Measurements from ENCODE around the gene C6orf132.

Gene C6orf132

GRCh38 chr6:42104095-42104803 is 38.2 kb downstream of the C6orf132 start:
- DNase-seq, result no peak

DNA sequence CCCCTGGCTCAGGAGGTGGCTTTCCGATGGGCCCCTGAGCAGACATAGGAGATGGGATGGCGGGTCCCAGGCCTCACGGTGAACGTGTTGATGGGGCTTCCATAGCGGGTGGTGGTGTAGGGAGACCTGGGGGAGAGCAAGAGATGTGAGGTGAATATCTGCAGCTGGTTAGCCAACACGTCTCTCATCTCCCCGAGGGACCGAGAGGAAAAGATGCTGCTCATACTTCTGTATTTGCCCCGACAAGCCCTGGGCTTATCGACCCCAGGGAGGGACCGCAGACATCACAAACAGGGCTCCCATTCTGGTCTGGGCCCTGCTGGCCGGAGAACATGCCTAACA is 38.7 kb downstream of the C6orf132 start:
- DNase-seq, result no peak

- DNase-seq, result no peak
These were observed 39.2 kb downstream of the C6orf132 start for GRCh38 chr6:42103216-42103615.

- DNase-seq, result peak; percentile 15
These were observed 41.2 kb downstream of the C6orf132 start for GRCh38 chr6:42101186-42101657.

DNA sequence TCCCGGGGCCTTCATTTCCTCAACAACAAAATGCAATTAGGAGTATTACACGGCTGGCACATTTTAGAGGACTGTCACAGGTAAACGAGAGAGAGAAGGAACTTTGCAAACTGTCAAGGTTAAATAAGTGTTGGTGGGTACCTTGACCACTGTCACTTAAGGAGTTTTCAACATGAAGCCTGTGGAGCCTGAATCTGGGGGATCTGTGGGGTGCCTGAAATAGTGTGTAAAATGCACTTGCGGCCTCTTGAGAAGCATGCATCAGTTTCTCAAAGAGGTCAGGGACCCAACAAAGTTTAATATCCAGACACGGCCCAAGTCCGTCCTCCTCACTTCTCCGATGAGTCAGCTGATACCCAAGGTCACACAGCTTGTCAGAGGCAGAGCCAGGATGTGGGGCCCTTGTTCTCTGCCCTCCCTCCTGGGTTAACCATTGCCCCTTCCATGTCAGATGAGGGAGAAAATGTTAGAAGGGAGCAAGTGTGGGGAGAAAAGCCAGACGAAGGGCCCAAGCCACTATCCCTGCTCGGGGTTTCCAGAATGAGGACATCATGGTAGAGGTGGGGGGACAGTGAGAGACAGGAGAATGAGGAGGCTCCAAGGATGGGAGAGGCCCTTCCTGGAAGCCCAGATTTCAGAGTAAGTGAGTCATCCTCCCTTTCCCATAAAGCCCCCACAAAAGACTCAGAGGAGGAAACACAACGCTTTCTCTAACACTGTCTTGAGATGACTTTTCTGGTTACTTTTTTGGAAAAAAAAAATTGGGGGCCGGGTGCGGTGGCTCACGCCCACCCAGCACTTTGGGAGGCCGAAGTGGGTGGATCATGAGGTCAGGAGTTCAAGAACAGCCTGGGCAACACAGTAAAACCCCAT is 42.2 kb downstream of the C6orf132 start:
- DNase-seq, result no peak

GRCh38 chr6:42099340-42100028 is 42.9 kb downstream of the C6orf132 start:
- DNase-seq, result no peak

DNA sequence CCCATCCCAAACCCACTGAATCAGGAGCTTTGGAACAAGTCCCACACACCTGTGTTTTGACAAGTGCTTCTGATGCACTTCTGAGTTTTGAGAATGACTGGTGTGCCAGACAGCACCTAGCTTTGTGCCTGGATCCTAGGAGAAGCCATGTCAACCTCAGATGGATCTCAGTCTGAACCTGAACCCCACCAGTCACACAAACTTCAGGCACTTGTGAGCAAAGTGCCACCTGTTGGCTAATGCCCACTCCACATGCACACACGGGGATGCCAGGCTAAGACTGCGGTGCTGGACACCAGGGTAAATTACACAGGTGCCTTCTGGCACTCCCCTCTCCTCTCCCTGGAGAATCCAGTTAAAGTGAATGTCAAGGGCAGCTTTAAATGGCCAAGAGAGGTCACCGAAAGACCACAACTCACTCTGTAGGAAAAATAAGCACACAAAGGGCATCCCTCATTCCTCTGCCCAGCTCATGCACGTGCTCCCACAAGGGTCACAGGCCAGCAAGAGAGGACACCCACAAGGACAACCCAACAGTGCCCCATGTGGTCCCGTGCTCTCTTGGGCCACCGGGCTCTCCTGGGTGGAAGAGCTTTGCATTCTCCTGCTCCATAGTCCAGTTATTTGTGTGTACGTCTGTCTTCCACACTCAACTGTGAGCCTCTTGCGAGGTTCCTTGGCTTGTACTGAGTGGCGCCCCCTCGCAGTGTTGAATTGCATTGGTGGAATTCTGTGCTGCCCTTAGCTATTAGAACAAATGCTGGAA is 46.5 kb downstream of the C6orf132 start:
- no peak for DNase-seq

GRCh38 chr6:42095094-42095493 is 47.3 kb downstream of the C6orf132 start:
- DNase-seq, result no peak

DNA sequence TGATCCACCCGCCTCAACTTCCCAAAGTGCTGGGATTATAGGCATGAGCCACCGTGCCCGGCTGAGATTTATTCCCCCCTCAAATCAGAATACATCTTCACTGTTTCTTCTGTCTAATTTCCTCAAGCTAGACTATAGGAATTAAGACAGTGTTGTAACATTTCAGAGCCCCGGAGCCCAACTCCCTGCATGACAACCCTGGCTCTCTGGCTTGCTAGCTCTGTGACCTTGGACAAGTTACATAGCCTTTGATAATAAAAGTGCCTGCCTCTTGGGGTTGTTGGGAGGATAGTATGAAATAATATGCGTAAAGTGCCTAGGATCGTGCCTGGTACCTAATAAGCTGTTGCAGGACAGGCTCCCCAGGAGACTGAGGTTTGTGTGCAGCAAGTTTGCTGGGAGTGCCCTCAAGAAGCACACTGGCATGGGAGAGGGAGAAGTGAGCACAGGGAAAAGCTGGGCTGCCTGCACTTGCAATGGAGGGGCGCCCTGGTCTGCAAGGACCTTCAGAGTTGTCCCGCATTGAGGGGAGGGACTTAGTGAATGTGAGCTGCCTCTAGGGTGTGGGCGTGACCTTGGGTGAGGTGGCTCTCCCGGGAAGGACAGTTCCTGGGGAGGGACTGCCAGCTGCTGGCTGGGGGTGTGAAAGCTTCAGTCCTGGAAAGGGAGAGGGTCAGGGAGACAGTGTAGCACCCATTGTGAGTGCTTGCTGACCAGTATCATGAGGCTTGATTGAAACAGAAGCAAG is 48.7 kb downstream of the C6orf132 start:
- DNase-seq, result peak; percentile 44

DNA sequence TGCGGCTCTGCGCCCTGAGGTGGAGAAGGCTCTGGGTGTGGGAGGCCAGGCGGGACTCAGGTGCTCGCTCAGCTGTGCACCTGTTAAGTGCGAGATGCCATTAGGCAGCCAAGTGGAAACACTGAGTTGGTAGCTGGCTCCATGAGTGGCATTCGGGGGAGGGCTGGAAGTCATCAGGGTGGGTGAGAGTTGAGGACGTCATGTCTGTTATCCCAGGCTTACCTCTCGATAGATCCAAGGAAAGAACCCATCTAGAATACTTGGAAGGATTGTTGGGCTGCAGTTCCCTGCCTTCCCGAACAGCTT is 50.7 kb downstream of the C6orf132 start:
- no peak for DNase-seq

- DNase-seq, result no peak
These were observed 51.4 kb downstream of the C6orf132 start for GRCh38 chr6:42090819-42091717.

- DNase-seq, result no peak
These were observed 54.3 kb downstream of the C6orf132 start for GRCh38 chr6:42088101-42088591.

DNA sequence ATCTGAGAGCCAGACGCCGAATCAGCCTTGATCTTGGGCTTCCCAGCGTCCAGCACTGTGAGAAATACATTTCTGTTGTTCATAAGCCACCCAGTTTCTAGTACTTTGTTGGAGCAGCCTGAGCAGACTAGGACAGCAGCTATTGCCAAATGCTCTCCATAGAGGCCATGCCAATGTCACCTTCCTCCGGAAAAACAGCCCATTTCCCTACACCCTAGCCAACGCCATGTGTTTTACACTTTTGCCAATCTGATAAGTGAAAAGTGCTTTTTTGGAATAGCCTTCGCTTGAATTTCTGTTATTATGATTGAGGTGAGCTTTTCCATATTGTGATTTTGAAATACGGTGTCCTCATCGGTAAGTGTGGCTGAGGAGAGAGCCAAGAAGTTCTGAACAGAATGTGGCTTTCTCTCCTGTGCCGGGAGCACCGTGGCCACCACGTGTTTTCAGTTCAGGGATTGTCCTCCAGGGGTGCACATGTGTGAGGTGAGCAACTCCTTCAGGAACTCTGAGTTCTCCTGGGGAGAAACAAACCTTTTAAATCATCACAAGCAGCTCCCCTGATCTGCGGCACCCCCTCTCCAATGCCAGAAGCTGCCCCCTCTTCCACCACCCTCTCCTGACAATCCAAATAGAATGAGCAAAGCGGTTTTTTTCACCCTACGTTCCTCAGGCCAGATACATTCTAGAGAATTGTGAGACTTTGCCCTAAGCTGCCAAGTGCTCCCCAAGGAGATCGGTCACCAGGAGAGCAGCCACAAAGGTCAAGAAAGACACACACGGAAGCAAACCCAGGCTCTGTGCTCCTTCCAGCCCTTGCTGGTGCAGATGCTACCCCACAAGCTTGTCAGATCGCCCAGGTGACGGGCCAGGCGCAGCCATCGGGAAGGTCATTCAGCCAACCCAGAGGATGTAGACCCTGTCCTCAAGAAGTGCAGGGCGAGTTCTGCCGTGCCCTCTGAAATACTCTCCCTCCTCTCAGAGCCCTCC is 56.1 kb downstream of the C6orf132 start:
- peak; percentile 31 for DNase-seq

GRCh38 chr6:42084889-42085288 is 57.5 kb downstream of the C6orf132 start:
- DNase-seq, result no peak

- no peak for DNase-seq
These were observed 58.9 kb downstream of the C6orf132 start for GRCh38 chr6:42083530-42083929.

DNA sequence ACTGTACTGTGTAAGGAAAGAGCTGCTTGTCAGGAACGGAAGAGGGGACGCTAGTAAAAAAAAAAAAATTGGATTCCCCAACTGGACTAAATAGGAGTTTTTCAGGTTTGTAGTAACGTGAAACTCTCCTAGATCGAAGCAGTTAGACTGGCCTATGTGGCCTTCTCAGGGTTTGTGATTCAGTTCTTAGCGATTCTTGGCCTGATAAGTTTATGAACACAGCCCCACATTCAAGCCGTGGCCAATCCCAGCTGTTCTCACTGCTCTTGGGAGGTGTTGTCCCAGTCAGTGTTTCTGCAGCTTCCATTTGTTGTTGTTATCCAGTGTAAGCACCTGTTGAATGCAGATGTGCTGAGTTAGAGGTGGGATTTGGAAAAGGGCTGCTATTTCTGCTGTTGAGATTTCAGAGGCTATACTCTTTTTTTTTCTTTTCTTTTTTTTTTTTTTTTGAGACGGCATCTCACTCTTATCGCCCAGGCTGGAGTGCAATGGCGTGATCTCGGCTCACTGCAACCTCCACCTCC is 62.4 kb downstream of the C6orf132 start:
- no peak for DNase-seq

- DNase-seq, result no peak
These were observed 64.0 kb downstream of the C6orf132 start for GRCh38 chr6:42078386-42078785.

DNA sequence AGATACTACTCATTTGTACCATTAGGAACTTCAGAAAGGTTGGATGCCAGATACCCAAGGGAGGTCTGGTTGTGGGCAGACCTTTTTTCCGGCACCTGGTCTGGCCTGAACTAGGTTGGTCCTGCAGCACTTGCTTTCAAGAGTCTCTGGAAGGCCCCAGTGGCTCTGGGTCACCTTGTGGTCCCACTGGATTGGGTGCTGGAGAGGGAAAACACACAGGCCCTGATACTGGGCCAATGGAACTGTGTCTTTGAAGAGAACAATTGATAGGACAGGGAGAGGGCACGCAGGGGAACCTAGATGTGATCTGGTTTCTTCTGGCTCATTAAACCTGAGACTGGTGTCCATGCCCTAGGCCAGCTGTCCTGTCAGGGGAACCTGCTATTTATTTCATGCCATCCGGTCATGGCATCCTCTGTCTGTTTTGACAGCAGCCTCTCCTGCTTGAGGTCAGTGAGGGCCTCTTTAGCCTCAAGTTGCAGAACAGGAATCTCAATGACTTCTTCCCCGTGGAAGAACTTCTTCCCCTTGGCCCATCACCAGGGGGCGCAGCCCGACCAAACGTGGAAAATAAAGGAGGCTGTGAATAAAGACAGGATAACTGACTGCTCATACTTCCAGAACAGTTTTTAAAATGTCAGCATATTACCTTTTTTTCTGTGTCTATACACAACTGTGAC is 67.1 kb downstream of the C6orf132 start:
- peak; percentile 80 for DNase-seq

GRCh38 chr6:42073287-42073686 is 69.1 kb downstream of the C6orf132 start:
- DNase-seq, result no peak
